IPS-18a (cell line): Measurements from ENCODE around the gene GNAI1.

ENCODE experiments used
- H3K27ac ChIP-seq: one replicate; pipeline ENCODE4 v1.5.1; 2013; ENCODE audit warnings: low read length
- H3K27me3 ChIP-seq: one replicate; pipeline ENCODE4 v1.6.1; 2013; ENCODE audit warnings: mild to moderate bottlenecking, low read length; ENCODE audit not compliant: control insufficient read depth, insufficient read depth
- H3K36me3 ChIP-seq: one replicate; pipeline ENCODE4 v1.6.1; 2013; ENCODE audit warnings: low read depth, low read length; ENCODE audit not compliant: control insufficient read depth
- H3K4me1 ChIP-seq: one replicate; pipeline ENCODE4 v1.6.1; 2013; ENCODE audit warnings: low read depth, low read length; ENCODE audit not compliant: control insufficient read depth
- H3K4me3 ChIP-seq: one replicate; pipeline ENCODE4 v1.5.1; 2013; ENCODE audit warnings: low read length
- H3K9ac ChIP-seq: one replicate; pipeline ENCODE4 v1.6.1; 2013; ENCODE audit warnings: mild to moderate bottlenecking, low read length, moderate library complexity
- H3K9me3 ChIP-seq: one replicate; pipeline ENCODE4 v1.6.1; 2013; ENCODE audit warnings: low read depth, low read length; ENCODE audit not compliant: control insufficient read depth

Gene GNAI1

GRCh38 chr7:80220022-80220634 is 85.5 kb downstream of the GNAI1 start:
- peaks cover 8% of the 10 kb centered on the region for H3K4me1 ChIP-seq
- peaks cover 7% of the 10 kb centered on the region for H3K36me3 ChIP-seq
- no peak overlapping the region for H3K9ac ChIP-seq
- H3K4me3 ChIP-seq = no peak overlapping the region
- no peak overlapping the region for H3K27ac ChIP-seq
- H3K9me3 ChIP-seq = no peaks in the 10 kb centered on the region
- no peaks in the 10 kb centered on the region for H3K27me3 ChIP-seq

DNA sequence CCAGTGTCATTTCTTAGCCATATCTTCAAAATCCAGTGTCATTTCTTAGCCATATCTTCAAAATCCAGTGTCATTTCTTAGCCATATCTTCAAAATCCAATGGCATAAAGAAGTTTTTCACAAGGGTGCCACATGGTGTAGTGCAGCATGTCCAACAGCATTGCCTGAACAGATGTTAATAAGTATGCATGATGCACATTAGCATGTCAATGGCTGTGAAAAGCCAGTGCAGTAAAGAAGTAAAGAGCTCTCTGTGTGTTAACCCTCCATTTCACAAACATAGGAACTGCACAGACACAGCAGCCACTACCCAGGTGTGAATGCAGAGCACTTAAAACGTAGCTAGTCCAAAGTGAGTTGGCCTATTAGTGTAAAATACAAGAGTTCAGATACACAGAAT is 89.8 kb downstream of the GNAI1 start:
- peaks cover 15% of the 10 kb centered on the region for H3K4me1 ChIP-seq
- H3K27me3 ChIP-seq = no peaks in the 10 kb centered on the region
- no peak overlapping the region for H3K9ac ChIP-seq
- H3K27ac ChIP-seq = no peak overlapping the region
- no peaks in the 10 kb centered on the region for H3K9me3 ChIP-seq
- no peak overlapping the region for H3K4me3 ChIP-seq
- H3K36me3 ChIP-seq = no peaks in the 10 kb centered on the region

DNA sequence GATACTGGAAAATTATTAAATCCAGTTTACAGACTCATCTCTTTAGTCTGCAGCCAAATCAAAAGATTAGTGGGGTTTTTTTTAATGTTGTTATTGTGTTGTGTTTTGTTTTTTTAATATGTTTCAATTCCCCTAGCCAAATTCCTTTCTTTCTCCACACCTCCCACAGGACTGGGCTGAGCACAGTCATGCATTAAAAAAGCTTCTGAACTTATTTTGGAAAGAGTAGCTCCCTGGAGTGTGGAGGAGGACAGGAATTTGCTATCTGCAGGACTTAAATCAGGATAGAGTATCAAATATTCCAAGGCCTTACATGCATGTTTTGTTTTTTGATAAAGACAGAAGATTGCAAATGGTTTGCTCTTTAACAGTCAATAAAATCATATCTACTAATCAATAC is 90.7 kb downstream of the GNAI1 start:
- Histone ChIP-seq H3K4me3 (no peak overlapping the region), H3K4me1 (peaks cover 21% of the 10 kb centered on the region), H3K27ac (no peak overlapping the region), H3K36me3 (no peaks in the 10 kb centered on the region), H3K27me3 (no peaks in the 10 kb centered on the region), H3K9me3 (no peaks in the 10 kb centered on the region), H3K9ac (no peak overlapping the region)

- Histone ChIP-seq H3K27me3 (no peaks in the 10 kb centered on the region), H3K4me3 (no peak overlapping the region), H3K9me3 (no peaks in the 10 kb centered on the region), H3K9ac (no peak overlapping the region), H3K36me3 (no peaks in the 10 kb centered on the region), H3K4me1 (peaks cover 24% of the 10 kb centered on the region), H3K27ac (no peak overlapping the region)
Measured at GRCh38 chr7:80226629-80227028, 92.0 kb downstream of the GNAI1 start.

DNA sequence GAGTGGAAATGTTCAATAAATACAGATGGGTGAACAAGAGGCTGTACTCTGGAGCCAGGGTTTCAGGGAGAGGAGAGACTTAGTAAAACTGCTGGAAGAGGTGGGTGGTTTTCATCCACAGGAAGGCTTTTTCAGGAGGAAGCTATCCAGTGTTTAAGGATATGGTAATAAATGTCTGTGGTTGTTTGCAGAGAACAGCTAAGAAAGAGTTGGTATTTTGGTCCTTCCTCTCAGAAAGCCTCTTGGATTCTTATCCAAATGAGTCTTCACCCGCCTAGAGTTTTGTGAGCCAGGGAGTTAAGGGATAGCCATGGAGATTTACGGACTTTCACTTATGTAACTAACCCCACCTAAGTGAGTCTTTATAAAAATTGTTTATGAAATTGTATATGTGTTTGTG is 95.7 kb downstream of the GNAI1 start:
- Histone ChIP-seq H3K27me3 (no peaks in the 10 kb centered on the region), H3K9ac (no peak overlapping the region), H3K4me1 (peaks cover 14% of the 10 kb centered on the region), H3K9me3 (no peaks in the 10 kb centered on the region), H3K4me3 (no peak overlapping the region), H3K36me3 (no peaks in the 10 kb centered on the region), H3K27ac (no peak overlapping the region)

DNA sequence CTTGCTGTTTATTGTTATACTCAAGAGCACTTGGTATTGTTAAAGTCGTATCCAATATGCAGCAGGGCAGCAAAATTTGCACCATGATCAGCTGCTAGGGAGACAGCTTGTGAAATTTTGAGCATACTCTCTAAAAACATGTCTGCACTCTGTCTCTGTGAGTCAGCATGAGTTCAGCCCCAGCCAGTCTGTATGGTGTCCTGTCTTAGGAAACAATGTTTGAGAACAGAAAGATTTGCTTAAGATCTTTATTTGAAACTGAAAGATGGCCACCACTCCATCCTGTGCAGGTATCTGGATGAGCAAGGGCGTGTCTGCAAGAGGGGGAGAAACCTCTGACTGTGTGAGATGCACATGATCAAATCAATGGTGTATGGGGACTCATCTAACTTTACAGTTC is 97.1 kb downstream of the GNAI1 start:
- no peaks in the 10 kb centered on the region for H3K27me3 ChIP-seq
- no peaks in the 10 kb centered on the region for H3K36me3 ChIP-seq
- H3K9ac ChIP-seq = no peak overlapping the region
- H3K4me3 ChIP-seq = no peak overlapping the region
- H3K9me3 ChIP-seq = no peaks in the 10 kb centered on the region
- peaks cover 9% of the 10 kb centered on the region for H3K4me1 ChIP-seq
- H3K27ac ChIP-seq = no peak overlapping the region

DNA sequence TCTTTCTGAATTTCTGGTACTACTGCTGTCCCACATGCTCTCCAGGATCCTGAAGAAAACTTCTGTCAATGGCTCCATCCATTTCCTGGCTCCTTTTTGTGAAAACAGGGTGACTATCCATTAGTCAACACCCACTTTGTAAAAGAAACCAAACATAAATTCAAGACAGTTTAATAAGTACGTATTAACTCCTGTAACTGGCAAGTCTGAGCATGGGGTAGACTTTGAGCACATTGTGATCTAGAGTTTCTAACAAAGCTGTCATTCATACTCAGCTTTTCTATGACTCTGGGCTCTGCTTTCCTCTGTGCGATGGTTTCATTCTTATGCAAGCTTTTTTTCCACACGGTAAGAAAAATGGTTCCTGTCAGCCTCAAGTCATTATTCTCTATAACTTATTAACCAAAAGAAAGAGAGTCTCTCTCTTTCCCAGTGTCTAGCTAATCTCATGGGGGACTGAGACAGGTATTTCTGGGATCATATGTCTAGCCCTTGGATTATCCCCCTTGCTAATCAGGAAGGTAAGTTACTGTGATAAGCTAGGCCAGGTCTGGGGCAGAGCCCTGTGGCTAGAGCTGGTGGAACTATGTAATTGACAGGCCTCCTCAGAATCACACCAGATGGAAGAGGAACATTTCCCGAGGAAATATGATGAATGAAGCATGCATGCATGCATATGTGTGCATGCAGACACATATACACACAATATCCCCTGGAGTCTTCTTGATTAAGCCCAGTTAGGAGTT is 98.5 kb downstream of the GNAI1 start:
- Histone ChIP-seq H3K9me3 (no peaks in the 10 kb centered on the region), H3K27me3 (no peaks in the 10 kb centered on the region), H3K4me1 (peaks cover 9% of the 10 kb centered on the region), H3K27ac (no peak overlapping the region), H3K9ac (no peak overlapping the region), H3K4me3 (no peak overlapping the region), H3K36me3 (no peaks in the 10 kb centered on the region)

- Histone ChIP-seq H3K36me3 (no peaks in the 10 kb centered on the region), H3K9ac (no peak overlapping the region), H3K4me3 (no peak overlapping the region), H3K27ac (no peak overlapping the region), H3K9me3 (no peaks in the 10 kb centered on the region), H3K27me3 (no peaks in the 10 kb centered on the region), H3K4me1 (peaks cover 3% of the 10 kb centered on the region)
Measured at GRCh38 chr7:80235334-80235733, 100.7 kb downstream of the GNAI1 start.

GRCh38 chr7:80236681-80237080 is 102.0 kb downstream of the GNAI1 start:
- Histone ChIP-seq H3K27ac (no peak overlapping the region), H3K4me3 (no peak overlapping the region), H3K9ac (no peak overlapping the region), H3K27me3 (no peaks in the 10 kb centered on the region), H3K36me3 (no peaks in the 10 kb centered on the region), H3K9me3 (no peaks in the 10 kb centered on the region), H3K4me1 (no peaks in the 10 kb centered on the region)

- H3K4me3 ChIP-seq = no peak overlapping the region
- H3K9ac ChIP-seq = no peak overlapping the region
- H3K27ac ChIP-seq = no peak overlapping the region
- H3K4me1 ChIP-seq = no peaks in the 10 kb centered on the region
- no peaks in the 10 kb centered on the region for H3K27me3 ChIP-seq
- H3K36me3 ChIP-seq = no peaks in the 10 kb centered on the region
- no peaks in the 10 kb centered on the region for H3K9me3 ChIP-seq
Measured at GRCh38 chr7:80240265-80241025, 105.8 kb downstream of the GNAI1 start.

GRCh38 chr7:80241671-80242070 is 107.0 kb downstream of the GNAI1 start:
- H3K36me3 ChIP-seq = no peaks in the 10 kb centered on the region
- no peaks in the 10 kb centered on the region for H3K27me3 ChIP-seq
- H3K4me1 ChIP-seq = no peaks in the 10 kb centered on the region
- H3K27ac ChIP-seq = no peak overlapping the region
- H3K9me3 ChIP-seq = no peaks in the 10 kb centered on the region
- no peak overlapping the region for H3K4me3 ChIP-seq
- H3K9ac ChIP-seq = no peak overlapping the region
